ENCODE measurements around the gene KCNN4. TPM values are rescaled to one million over a fixed set of nuclear protein-coding genes. Genes with fewer than 3 reads are reported as not detected.

Gene KCNN4
- total and polyA plus RNA-seq, 2 of the 13 experiments (the other 11 are each of a cell fraction or from before 2014, with no cell fraction given), result 0.13 to 0.25 TPM

DNA sequence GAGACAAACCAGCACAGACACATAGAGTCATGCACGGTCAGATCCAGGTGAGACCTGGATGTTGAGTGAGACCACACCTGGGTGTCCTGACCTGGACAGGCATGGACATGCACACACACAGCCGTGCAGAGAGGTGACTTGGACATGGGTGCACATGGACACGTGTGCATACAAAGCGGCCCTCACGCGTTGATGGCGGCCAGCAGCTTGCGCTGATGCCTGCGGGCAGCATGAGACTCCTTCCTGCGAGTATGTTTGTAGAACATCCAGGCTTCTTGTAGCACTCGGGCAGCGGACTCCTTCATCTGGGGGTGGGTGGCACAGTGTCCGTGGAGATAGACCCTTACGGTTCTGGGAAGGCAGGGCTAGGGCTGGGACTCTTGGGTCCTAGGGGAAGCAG, 11.5 kb downstream of the KCNN4 start:
- H3K36me3 ChIP-seq (replicated peaks in 1 of 2; ENCODE audit: control insufficient read depth in 1 of 2, insufficient read depth in 2 of 2, low read length in 2 of 2), result no peaks in the 10 kb centered on the region
- 0% methylated on average over 1 of the region's 14 CpGs for WGBS (ENCODE audit: low lambda C conversion rate)
- no peak for FAIRE-seq

More for the DNA sequence above, 11.5 kb downstream of the KCNN4 start:
- no peak overlapping the region for H3K9ac ChIP-seq (ENCODE audit: insufficient read depth, low read depth, low read length)
- no peak overlapping the region for H3K4me2 ChIP-seq (ENCODE audit: low read depth, low read length)
- ChIA-PET POLR2A (no interaction called here), CTCF (ENCODE audit: low intra/inter-chr PET ratio, low total read pairs) (no interaction called here)
- H3K27ac ChIP-seq (ENCODE audit: extremely low read length, insufficient read depth, low read length), result no peak overlapping the region
- in situ Hi-C loops (cut with HindIII; ENCODE audit: extremely low pct_ligation_motif_present, low pct_unique_long_range_greater_than_20kb) (no loop called here), intact Hi-C loops (cut with micrococcal nuclease; ENCODE audit: unreplicated experiment) (loop anchor here (10.0 kb wide), 1 partner anchor 104 kb away; no protein-coding TSS in a partner anchor)
- no peak overlapping the region for H2AFZ ChIP-seq (ENCODE audit: low read length)
- H3K4me3 ChIP-seq (replicated peaks in 1 of 3; ENCODE audit: insufficient read depth in 1 of 3, low read depth in 2 of 3, low read length in 3 of 3), result no peak overlapping the region
- H3K79me2 ChIP-seq (ENCODE audit: insufficient read depth, low read length), result no peaks in the 10 kb centered on the region
- H4K20me1 ChIP-seq (ENCODE audit: insufficient read depth, low read length), result no peaks in the 10 kb centered on the region
- ATAC-seq (no peak), DNase-seq (ENCODE audit: low spot score) (no peak)
- BruUV-seq (replicated peaks), result no TSS peak
- no peaks in the 10 kb centered on the region for H3K9me3 ChIP-seq (ENCODE audit: low read length)
- peaks cover 0 to 13% of the 10 kb centered on the region in 2 experiments; a peak in 2 of 5 replicates for H3K27me3 ChIP-seq (ENCODE audit: control insufficient read depth in 1 of 2, insufficient read depth in 2 of 2, low read length in 2 of 2)
- TF ChIP-seq ZFP62 (CRISPR knock-in tag; IDR thresholded peaks at IDR 0.05) (no peak), KLF9 (CRISPR knock-in tag; IDR thresholded peaks at IDR 0.05; ENCODE audit: low read depth) (no peak), ELK4 (CRISPR knock-in tag; IDR thresholded peaks at IDR 0.05; ENCODE audit: borderline replicate concordance) (no peak), KLF13 (CRISPR knock-in tag; IDR thresholded peaks at IDR 0.05) (no peak), SIN3B (IDR thresholded peaks at IDR 0.05; ENCODE audit: low read length) (no peak), ZMAT3 (CRISPR knock-in tag; conservative IDR thresholded peaks at IDR 0.05) (no peak), SIX4 (CRISPR knock-in tag; IDR thresholded peaks at IDR 0.05) (no peak), KDM5A (IDR thresholded peaks at IDR 0.05; ENCODE audit: borderline replicate concordance, low read length) (no peak), SIN3A (IDR thresholded peaks at IDR 0.05; ENCODE audit: borderline replicate concordance, low read depth, low read length) (no peak)
- TF ChIP-seq, protein P1, sequence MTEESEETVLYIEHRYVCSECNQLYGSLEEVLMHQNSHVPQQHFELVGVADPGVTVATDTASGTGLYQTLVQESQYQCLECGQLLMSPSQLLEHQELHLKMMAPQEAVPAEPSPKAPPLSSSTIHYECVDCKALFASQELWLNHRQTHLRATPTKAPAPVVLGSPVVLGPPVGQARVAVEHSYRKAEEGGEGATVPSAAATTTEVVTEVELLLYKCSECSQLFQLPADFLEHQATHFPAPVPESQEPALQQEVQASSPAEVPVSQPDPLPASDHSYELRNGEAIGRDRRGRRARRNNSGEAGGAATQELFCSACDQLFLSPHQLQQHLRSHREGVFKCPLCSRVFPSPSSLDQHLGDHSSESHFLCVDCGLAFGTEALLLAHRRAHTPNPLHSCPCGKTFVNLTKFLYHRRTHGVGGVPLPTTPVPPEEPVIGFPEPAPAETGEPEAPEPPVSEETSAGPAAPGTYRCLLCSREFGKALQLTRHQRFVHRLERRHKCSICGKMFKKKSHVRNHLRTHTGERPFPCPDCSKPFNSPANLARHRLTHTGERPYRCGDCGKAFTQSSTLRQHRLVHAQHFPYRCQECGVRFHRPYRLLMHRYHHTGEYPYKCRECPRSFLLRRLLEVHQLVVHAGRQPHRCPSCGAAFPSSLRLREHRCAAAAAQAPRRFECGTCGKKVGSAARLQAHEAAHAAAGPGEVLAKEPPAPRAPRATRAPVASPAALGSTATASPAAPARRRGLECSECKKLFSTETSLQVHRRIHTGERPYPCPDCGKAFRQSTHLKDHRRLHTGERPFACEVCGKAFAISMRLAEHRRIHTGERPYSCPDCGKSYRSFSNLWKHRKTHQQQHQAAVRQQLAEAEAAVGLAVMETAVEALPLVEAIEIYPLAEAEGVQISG (CRISPR knock-in tag; IDR thresholded peaks at IDR 0.05), result no peak
- peaks cover 25% of the 10 kb centered on the region for H3K4me1 ChIP-seq (ENCODE audit: insufficient read depth, low read length)
